ENCODE results near the gene NME7.

- no peak for TF ChIP-seq CTCF (conservative IDR thresholded peaks at IDR 0.05; ENCODE audit: low read length)
- TF ChIP-seq EZH2phosphoT487 (IDR thresholded peaks at IDR 0.05; ENCODE audit: borderline replicate concordance), result no peak
Measured at GRCh38 chr1:169327875-169328274, 39.7 kb downstream of the NME7 start.

All from Loucy (cell line).